NCI-H2227 (cell line): ENCODE results near the gene SPARC.
"Not testable (repeated sequence)": the region's sequence is repeated elsewhere in the genome, so short reads cannot be mapped to it uniquely, and the experiment has no call there.

Source experiments
- DNase-seq: peaks from one replicate; lab custom pipeline; 2025; ENCODE audit not compliant: unreplicated experiment; lab: John Stamatoyannopoulos, UW

SPARC gene

DNA sequence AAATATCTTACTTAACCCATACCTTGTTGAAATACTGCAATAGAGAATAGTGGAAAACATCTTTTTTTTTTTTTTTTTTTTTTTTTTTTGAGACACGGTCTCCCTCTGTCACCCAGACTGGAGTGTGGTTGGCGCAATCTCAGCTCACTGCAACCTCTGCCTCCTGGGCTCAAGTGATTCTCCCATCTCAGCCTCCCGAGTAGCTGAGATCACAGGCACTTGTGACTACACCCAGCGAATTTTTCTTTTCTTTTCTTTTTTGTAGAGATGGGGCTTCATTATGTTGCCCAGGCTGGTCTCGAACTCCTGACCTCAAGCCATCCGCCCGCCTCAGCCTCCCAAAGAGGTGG lies 6.6 kb downstream of the SPARC start:
- not testable (repeated sequence) for DNase-seq

DNA sequence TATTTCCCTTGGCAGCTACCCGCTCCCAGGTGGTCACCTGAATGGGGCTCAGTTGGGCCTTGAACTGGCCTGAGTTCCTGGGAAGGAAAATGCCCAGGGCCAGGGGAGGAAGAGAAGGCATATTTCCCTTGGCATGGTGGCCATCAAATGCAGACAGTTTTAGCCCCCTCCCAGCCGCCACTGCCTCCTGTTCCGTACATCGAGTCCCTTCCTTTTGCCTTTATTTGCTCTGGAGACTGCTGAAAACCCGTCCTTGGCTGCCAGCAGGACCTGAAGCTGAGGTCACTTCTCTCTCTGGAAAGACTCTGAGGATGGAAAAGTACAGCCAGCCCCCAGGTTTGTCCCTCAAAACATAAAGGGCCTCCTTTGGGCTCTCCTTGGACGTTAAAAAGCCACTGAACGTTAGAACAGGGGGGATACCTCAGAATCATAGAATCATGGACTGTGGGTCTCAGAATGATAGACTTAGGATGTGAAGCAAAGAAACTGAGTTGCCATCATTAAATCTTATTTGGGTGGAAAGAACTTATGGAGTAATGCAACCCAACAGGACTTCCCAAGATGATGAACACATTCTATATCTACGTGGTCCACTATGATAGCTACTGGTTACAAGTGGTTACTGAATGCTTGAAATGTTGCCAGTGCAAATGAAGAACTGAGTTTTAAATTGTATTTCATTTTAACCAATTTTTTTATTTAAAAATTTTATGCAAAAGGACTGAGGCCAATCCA lies 7.1 kb downstream of the SPARC start:
- DNase-seq = no peak

DNA sequence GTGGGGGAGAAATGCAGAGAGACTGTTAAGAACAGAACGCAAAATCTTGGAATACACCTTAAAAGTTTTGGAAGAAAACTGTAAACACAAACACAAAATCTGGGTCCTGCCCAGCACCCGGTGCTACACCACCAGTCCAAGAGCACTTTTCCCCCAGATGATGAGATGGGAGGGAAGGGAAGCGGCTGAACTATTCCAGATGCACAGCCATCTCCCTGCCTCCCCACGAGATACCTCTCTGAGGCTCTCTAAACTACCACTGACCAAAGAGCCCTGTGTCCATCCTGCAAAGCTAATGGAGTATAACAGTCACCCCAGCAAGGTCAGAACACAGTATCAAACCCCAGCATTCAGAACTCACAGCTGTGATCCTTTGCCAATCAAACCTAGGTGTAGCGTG lies 8.0 kb downstream of the SPARC start:
- DNase-seq = no peak

DNA sequence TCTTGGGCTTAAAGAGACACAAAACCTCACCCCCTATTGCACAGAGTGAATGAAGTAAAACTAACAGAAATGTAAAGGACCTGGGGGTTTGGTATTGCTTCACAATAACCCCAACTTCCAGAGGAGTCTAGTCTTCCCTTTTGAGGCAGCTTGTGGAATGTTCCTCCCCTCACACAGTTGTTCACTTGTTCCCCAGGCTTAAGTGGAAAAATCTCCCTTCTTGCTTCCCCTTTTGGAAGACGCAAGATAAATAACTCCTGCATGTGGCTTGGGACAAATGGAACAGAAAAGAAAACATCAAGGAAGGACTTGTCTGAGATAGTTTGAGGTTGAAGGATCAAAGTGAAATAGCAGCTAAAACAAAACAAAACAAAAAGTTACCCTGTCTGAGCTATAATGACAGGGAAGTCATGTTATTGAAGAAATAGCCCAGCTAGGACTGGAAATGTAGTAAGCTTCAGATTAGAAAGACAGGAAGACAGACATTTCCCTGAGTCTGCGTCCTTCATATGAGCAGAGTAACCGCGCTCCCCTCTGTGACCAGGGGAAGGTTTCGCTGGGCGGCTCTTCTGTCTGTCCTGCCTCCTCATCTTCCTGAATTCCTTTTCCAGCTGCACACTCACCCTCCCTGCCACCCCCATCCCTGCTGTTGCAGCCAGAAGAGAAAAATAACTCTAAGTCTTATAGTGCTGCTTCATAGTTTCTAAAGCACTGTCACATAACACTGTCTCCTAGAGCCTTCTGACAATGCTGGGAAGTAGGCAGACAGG lies 8.8 kb downstream of the SPARC start:
- DNase-seq = no peak

DNA sequence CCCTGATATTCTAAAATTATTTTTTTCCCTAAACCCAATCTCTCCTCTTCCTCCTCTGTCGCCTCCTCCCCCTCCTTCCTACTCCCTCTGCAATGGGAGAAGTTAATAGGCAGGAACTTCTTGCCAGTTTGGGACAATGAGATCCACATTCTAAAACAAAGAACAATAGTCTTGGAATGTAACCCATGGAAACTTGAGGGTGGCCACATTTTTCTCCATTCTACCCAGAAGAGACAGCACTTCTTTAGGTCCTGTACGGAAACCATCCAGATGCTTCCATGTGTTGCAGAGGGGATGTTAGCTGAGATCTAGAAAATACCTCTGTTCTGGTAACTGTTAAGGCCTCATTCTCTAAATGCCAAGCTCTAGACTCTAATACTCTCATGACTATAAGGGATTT lies 10.0 kb downstream of the SPARC start:
- no peak for DNase-seq

DNA sequence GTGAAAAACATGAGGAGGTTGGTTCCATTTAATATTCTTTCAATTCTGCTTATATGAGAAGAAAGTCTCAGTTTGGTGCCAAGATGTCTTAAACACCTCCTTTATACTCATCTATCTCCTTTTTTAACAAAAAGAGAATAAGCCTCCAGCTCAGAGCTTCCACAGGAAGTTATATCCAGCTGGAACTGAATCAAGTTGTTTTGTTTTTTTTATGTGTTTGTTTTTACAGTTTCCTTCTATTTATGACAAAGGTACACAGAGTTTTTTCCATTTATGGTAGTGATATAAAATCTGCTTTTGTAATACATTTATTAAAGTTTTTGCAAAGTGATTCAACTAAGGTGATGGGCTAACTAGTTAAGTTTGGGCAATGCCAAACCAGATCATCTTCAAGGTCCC lies 10.4 kb downstream of the SPARC start:
- DNase-seq = no peak

DNA sequence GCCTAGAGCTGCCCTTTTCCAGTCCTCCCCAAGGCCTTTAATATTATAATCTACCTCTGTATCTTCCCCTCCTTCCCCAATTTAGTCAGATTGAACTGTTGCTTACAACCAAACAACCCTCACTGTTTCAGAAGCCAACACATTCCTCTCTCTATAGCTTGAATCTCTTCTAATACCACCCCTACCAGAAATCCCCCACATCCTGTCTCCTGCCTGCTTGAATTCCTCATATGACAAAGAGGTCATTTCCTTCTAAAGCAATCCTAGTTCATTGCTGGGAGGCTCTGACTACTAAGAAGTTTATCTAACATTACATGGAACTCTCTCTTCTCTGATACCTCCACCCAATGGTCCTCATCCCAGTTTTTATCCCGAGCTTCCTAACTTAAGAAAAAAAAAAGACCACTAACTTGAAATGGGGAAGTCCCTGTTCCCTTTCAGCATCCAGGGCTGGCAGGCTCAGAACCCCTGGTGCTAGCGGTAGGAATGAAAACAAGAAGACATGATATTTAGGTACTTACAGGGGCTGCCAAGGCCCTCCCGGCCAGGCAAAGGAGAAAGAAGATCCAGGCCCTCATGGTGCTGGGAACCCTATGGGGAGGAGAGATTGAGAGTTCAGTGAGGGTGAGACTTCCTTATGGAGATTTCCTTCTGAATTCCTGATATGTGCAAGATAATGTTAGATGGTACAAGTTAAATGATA lies 11.0 kb downstream of the SPARC start:
- DNase-seq = no peak

DNA sequence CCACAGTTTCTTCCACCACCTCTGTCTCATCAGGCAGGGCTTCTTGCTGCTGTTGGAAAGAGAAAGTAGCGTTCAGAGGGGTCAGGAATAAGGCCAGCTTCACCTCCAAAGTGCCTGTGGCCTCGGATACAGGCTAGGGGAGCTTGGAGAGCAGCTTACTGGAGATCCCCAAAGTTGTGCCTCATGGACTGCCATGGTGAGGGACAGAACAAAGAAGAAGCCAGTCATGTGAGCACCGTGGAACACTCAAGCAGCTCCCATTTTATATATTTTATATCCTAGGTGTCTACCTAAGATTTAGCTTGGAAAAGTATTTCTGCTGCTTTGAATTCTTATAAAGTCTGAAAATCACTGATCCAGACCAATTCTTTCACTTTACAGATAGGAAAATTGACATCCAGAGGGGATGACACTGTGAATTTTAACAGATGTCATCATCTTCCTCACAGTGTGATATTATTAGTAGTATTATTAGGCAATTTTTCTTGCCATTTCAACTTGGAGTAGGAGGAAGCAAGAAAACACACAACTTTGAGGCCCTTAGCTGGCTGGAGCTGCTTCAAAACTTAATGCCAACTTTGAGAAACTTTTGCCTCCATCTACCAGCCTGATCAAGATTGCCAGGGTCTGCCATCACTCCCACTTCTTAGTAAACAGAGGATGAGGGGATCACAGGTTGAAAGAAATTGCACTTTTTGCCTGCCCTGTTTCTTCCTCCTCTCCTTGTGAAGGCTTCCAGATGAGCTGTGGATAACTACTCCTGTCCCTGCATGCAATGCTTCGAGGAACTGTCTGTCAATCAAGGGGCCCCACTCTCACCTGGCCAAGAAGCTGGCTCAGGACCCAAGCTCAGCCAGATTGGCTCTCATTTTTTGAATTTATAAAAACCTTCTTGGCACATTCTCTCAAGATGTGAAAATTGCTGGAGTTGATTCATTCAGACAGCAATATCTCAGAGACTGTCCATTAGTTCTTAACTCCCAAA lies 11.8 kb downstream of the SPARC start:
- no peak for DNase-seq

DNA sequence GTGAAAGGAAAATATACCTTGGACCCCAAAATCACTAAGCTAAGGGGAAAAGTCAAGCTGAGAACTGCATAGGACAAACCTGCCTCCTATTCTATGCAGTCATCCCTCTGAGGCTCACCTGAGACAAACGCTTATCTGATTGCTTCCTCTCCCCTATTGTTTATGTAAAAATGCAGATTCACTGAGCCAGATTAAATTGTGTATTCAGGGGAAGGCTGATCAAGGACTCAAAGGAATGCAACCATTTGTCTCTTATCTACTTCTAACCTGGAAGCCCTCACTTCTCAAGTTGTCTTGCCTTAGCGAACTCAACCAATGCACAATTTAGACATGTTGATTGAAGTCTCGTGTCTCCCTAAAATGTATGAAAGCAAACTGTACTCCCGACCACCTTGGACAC lies 13.3 kb downstream of the SPARC start:
- no peak for DNase-seq

DNA sequence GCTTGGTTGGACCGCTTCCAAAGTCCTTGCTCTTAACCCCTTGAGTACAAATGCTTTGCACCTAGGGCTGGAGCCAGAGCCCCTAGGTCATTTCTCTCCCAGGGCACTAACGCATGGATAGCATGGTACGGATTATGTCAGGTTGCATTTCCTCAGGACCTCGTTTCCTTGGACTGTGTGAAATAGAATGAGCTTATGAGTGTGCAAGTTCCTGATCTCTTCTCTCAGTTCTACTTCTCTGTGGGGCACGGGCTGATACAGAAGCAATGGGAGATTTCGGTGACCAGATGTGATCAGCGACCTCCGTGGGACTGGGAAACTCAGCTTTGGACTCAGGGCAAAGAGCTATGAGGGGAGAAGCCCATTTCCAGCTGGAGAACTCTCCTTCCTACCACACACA lies 14.2 kb downstream of the SPARC start:
- no peak for DNase-seq

DNA sequence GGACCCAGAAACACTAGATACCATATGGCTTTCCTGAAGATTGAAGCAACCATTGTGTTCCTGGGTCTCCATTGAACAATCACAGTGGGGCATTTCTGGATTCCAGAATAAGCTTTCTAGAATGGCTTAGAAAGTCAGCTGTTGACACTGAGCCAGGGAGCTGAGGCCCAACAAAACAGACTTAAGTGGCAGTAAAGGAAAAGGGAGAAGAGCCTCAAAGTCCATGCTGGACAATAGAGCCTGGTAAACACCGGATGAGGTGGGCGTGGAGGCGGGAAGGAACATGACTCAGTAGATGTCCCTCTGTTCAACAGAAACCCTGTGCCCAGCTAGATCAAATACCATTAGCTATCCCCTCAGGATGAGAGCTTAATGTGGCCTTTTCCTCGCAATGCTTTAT lies 14.8 kb downstream of the SPARC start:
- DNase-seq = no peak

DNA sequence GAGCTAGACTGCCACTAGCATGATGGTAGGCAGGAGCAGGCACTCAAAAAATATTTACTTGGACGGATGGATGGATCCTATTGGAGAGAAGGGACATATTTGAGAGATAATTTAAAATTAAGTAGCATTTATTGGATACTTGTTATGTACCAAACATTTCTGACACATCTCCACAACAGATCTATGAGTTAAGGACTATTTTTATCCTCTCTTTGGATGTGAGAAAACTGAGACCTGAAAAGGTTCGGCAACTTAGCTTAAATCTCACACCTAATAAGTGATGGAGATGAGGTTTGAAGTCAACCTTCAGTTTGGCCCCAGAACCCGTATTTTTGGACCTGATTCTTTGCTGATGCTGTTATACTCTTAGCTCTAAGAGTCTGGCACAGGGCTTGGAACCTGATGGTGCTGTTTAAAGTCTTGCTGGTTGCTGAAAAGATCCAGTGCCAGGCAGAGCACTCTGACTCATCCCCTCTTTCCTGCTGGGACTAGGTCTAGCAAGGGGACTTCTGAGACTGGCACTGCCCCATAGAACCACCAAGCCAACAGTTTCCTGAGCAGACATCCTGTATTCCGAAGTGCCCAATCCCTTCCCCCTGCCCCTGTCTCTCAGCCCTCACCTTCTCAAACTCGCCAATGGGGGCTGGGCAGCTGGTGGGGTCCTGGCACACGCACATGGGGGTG lies 15.6 kb downstream of the SPARC start:
- no peak for DNase-seq

DNA sequence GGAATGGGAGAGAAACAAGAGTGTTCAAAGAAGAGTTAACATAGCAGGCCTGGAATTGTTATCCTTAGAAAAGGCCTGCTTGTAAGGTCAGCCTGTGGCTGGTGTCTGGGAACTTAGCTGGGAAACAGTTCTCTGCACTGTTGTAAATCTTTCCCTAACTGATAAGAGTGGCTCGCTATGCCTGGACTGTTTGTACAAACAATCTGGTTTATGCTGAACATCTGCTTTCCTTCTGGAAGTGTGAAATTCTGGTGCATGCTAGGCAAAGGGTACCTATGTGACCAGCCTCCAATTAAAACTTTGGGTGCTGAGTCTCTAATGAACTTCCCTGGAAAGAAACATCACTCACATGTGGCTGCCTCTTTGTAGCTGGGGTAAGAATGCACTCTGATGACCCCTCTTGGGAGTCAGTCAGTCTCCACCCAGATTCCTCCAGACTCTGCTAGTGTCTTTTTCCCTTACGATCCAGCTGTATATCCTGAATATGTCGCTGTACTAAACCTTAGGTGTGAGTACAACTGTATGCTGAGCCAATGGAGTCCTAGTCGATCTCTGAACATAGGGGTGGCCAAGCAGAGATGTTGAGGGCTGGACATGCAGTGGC lies 16.5 kb downstream of the SPARC start:
- no peak for DNase-seq

DNA sequence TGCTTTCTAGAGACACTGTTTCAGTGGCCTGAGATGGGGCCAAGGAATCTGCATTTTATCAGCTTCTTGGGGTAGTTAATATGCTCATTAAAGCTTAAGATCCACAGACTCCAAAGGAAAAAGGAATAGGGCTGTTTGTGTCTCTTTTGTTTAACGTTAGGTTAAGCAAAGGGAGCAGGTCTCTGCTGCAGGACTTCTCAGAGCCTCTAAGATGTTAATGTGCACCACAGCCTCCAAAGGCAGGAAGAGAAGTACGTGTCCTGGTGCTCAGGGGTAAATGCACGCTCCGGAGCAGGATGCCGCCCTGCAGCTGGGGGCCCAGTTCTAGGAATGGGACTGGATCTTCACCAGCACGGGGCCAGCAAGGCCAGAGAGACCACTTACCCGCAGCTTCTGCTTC lies 19.6 kb downstream of the SPARC start:
- no peak for DNase-seq

DNA sequence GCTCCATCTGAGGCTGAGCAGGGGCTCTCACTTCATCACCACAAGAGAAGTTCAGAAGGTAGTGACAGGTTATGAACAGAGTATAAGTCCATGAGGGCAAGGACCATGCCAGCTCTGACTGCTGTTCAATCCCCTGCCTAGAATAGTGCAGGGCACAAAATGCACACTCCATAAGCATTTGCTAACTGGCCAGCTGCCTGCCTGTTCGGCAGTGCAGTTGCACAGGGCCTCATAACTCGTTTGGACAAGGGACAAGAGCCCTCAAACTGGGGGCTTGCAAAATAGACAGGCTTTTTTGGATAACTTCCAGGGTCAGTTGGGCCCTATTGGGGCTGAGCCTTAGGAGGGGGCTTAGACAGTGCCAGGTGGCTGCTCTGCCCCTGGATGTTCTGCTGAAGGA lies 21.1 kb downstream of the SPARC start:
- no peak for DNase-seq

DNA sequence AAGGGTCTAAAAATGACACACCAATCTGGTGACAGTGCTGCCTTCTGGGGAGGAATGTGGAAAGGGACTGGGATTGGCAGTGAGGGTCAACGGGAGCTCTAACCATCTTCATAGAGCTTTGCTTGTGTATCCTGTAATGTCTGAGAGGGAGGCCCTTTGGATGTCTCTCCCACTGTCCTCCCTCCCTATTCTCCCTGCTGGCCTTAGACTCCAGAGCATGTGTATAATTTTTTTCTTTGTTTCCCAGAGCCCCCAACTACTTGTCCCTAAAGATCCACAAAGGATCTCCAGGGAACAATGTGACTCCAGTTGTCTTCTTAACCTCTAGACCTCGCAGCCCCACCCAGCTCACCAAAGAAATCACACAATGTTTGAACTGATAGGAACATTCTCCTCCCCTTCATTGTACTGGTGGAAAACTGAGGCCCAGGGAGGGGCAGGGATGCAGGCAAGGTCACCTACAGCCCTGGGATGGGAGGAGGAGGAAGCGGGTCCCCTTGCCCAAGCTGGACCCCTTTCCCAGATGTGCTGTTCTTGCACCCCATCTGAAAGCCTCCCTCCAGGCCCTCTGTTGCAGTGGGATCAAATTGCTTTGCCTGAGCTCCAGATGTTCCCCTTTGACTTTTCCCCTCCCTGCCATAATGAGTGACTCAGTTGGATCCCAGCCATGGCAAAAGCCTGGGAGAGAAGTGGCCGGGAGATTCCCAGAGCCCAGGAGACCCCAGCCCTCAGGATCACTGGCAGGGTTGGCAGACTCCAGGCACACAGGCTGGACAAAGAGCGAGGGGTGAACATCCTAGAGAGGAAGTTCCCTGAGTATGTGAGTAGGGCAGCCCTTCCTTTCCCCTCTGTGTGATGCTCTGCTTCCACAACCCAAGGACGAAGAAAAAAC lies 21.8 kb downstream of the SPARC start:
- no peak for DNase-seq

DNA sequence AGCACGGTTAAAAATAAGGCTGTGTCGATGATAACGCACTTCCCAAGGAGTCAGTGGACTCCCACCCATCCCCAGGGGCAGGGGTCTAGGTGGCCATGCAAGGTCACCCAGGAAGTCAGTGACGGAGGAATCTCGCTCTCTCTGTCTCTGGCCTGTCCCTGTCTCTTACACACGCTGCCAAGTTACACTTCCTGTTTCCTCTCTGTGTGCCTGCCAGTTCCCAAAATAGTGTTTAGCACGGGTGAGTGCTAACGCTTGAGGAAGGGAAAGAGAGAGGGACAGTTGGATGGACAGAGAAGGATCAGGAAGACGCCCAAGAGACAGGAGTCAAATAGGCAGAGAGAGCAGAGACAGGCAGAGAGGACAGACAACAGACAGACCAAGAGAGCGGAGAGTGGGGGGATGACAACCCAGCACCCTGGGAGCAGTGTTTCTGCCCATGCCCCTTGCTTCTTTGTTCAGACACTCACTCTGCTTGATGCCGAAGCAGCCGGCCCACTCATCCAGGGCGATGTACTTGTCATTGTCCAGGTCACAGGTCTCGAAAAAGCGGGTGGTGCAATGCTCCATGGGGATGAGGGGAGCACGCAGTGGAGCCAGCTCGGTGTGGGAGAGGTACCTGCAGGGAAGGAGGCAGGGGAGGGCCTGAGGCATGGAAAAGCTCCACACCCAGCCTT lies 23.0 kb downstream of the SPARC start:
- DNase-seq = no peak

DNA sequence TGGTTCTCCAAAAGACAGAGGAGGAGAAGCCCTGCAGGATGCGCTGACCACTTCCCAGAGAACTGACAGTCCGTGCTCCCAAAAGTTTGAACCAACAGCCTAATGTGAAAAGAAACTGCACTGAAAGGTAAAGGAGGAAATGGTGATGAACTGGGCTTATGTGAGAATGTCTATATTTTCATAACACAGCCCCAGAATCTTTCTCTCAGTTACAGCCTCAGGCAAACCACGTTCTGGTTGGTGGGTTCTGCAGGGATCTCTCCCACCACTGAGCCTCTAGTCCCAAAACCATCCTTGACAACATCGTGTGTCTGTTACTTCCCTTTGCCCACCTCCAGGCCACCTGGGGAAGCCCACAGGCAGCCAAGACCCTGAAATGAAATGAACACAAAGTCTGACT lies 23.9 kb downstream of the SPARC start:
- no peak for DNase-seq
